PFSK-1 (cell line): Measurements from ENCODE around the gene RNF112.

Experiments
- POLR2AphosphoS5 ChIP-seq: IDR thresholded peaks from 2 replicates; pipeline ENCODE4 v1.6.1; 2012; ENCODE audit warnings: low read depth, mild to moderate bottlenecking, control low read depth, low read length, moderate library complexity
- TF ChIP-seq, protein P1 (sequence below), 2 experiments: IDR thresholded peaks; 2 replicates each; pipeline versions ENCODE4 v1.6.1 to v1.8.0; 2011 to 2012; ENCODE audit warnings: low read depth in 2 of 2, low read length in 2 of 2, control low read depth in 1 of 2, inconsistent platforms in 1 of 2, mild to moderate bottlenecking in 1 of 2, moderate library complexity in 1 of 2; ENCODE audit not compliant: insufficient read depth in 1 of 2

DNA sequence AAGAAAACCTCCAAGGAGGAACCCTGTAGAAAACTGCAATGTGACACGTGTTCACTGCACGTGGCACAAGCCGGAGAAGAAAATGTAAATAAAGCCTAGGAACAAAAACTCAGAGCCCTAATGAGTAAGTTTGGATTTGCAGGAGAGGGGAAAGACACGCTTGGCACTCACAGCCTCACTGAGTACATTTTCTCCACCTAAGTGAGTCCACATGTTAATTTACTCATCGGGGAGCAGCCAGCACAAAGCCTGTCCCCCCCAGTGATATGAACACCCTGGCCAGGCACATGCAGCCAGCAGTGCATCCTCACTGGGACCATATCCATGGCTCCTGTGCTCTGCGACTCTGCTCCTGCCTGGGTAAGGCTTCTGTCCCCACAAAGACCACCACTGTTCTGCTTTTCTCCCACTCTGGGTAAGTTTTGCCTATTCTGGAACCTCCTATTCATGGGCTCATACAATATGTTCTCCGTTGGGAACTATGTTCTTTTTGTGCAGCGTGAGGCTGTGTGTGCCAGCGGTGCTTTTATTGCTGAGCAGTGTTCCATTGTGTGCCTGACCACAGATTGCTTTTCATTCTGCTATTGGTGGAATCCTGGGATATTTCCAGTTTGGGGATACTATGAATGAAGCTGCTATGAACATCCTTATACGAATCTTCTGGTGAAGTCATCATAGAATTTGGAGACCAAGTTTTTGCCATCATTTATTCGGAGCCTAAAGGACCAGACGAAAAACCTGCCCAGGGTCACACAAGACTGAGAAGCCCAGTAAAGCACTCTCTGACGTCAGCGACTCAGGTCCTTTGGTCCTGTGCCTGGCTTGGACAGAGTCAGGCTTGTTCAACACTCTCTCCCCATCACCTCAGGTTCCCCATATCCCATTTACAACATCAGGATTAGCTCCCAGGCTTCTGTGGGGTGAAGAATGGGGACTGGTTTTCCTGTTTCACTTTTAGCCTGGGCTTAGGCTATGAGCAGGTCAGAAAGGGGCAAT is 53.3 kb downstream of the RNF112 start:
- TF ChIP-seq, protein P1, sequence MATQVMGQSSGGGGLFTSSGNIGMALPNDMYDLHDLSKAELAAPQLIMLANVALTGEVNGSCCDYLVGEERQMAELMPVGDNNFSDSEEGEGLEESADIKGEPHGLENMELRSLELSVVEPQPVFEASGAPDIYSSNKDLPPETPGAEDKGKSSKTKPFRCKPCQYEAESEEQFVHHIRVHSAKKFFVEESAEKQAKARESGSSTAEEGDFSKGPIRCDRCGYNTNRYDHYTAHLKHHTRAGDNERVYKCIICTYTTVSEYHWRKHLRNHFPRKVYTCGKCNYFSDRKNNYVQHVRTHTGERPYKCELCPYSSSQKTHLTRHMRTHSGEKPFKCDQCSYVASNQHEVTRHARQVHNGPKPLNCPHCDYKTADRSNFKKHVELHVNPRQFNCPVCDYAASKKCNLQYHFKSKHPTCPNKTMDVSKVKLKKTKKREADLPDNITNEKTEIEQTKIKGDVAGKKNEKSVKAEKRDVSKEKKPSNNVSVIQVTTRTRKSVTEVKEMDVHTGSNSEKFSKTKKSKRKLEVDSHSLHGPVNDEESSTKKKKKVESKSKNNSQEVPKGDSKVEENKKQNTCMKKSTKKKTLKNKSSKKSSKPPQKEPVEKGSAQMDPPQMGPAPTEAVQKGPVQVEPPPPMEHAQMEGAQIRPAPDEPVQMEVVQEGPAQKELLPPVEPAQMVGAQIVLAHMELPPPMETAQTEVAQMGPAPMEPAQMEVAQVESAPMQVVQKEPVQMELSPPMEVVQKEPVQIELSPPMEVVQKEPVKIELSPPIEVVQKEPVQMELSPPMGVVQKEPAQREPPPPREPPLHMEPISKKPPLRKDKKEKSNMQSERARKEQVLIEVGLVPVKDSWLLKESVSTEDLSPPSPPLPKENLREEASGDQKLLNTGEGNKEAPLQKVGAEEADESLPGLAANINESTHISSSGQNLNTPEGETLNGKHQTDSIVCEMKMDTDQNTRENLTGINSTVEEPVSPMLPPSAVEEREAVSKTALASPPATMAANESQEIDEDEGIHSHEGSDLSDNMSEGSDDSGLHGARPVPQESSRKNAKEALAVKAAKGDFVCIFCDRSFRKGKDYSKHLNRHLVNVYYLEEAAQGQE (IDR thresholded peaks at IDR 0.05; ENCODE audit: insufficient read depth in 1 of 2, low read depth in 2 of 2, low read length in 2 of 2) = no peak
- TF ChIP-seq POLR2AphosphoS5 = no peak
